GM10266 (cell line): Measurements from ENCODE around the gene MANSC1.
"Not testable (repeated sequence)": the region's sequence is repeated elsewhere in the genome, so short reads cannot be mapped to it uniquely, and the experiment has no call there.

Experiments
- DNase-seq: peaks from one replicate; pipeline ENCODE4 v3.0.0; 2012; ENCODE audit errors: extremely low spot score
- TF ChIP-seq, protein P1 (sequence below): IDR thresholded peaks from 2 replicates; pipeline ENCODE4 v1.5.1; 2012; ENCODE audit warnings: mild to moderate bottlenecking, low read depth; ENCODE audit not compliant: control insufficient read depth, insufficient read depth; ENCODE audit errors: missing control alignments

MANSC1 gene

DNA sequence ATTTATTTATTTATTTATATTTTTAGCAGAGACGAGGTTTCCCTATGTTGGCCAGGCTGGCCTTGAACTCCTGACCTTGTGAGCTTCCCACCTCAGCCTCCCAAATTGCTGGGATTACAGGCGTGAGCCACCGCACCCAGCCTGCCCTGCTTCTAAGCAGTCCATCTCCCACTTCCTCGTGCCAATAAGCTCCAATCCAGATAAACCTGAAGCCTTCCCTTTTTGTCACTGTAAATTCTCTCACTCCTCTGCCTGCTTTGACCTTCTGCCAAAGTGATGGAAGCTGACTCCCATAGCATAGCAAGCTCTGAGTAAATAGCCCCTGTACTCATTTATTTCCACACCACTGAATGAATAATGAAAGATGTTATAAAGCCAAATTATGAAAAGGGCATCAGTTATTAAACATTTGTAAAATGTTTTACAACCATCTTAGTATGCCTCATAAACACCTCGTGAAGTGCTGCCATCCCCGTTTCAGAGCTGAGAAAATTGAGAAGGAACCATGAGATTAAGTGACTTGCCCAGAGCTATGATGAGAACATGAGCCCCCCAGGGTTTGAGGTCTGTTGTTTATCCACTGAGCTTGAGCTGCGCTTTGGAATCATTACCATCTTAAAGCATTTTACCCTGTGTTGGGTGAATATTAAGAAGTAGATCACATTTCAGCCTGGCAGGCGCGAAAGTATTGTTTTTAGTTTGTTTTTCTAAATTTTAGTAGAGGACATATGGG is 30.4 kb downstream of the MANSC1 start:
- TF ChIP-seq, protein P1, sequence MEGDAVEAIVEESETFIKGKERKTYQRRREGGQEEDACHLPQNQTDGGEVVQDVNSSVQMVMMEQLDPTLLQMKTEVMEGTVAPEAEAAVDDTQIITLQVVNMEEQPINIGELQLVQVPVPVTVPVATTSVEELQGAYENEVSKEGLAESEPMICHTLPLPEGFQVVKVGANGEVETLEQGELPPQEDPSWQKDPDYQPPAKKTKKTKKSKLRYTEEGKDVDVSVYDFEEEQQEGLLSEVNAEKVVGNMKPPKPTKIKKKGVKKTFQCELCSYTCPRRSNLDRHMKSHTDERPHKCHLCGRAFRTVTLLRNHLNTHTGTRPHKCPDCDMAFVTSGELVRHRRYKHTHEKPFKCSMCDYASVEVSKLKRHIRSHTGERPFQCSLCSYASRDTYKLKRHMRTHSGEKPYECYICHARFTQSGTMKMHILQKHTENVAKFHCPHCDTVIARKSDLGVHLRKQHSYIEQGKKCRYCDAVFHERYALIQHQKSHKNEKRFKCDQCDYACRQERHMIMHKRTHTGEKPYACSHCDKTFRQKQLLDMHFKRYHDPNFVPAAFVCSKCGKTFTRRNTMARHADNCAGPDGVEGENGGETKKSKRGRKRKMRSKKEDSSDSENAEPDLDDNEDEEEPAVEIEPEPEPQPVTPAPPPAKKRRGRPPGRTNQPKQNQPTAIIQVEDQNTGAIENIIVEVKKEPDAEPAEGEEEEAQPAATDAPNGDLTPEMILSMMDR = no peak
- no peak for DNase-seq

DNA sequence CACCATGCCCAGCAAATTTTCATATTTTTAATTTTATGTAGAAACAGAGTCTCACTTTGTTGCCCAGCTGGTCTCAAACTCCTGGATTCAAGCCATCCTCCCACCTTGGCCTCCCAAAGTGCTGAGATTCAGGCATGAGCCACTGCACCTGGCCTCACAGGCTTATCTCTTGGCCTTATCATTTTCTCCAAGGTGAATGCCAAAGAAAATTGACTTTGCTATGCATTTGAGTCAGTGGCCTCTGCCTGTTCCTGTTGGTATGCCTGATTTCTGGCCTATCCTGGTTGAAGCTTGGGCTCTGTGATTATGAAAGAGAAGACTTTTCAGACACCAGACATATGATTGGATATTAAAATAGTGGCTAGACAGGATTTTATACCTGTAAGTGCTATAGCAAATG is 34.2 kb downstream of the MANSC1 start:
- no peak for DNase-seq
- TF ChIP-seq, protein P1 = no peak

DNA sequence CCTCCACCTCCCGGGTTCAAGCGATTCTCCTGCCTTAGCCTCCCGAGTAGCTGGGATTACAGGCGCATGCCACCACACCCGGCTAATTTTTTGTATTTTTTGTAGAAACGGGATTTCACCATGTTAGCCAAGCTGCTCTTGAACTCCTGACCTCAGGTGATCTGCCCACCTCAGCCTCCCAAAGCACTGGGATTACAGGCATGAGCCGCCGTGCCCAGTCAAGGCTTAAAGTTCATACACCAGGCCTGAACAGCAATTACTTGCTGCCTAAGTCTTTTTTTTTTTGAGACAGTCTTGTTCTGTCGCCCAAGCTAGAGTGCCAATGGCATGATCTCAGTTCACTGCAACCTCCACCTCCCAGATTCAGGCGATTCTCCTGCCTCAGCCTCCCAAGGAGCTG is 39.3 kb downstream of the MANSC1 start:
- not testable (repeated sequence) for DNase-seq

DNA sequence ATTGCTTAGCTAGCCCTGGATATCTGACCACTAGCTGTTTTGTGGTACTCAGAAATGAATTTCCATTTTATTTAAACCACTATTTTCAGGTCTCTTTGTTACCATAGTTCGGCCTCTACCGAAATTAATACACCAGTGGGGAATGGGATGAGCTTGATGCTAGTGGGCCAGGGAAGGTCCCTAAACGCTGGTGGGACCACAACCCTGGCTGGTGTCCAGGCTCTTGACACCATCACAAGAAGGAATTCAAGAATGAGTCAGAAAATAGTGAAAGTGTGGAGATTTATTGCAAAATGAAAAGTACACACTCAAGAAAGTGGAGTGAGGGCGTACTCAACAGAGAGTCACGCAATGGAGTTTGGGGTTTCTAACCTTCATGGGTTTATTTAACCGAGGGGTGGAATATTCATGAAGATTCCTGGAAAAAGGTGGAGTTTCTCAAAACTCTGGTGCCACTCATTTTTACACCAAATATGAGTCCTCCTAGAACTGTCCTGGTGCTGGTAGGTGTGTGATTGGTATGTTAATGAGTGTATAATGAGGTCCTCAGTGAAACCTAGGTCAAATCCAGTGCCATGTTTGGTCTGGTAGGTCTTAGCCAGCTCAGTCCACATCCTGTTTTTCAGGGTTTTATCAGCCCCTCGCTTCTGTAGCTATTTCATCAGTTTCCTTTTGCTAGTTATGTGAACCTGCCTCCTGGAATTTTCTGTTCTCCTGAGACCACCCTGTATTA is 44.3 kb downstream of the MANSC1 start:
- TF ChIP-seq, protein P1 = no peak
- no peak for DNase-seq

DNA sequence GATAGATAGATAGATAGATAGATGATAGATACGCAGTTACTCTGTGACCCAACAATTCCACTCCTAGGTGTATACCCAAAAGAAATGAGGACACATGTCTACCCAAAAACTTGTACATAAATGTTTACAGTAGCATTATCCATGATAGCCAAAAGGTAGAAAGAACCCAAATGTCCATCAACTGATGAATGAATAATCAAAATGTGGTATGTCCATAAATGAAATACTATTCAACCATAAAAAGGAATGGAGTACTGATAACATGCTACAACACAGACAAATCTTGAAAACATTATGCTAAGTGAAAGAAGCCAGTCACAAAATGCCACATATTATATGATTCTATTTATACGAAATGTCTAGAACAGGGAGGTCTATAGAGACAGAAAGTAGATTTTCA is 47.1 kb downstream of the MANSC1 start:
- TF ChIP-seq, protein P1 = no peak
- DNase-seq = no peak

DNA sequence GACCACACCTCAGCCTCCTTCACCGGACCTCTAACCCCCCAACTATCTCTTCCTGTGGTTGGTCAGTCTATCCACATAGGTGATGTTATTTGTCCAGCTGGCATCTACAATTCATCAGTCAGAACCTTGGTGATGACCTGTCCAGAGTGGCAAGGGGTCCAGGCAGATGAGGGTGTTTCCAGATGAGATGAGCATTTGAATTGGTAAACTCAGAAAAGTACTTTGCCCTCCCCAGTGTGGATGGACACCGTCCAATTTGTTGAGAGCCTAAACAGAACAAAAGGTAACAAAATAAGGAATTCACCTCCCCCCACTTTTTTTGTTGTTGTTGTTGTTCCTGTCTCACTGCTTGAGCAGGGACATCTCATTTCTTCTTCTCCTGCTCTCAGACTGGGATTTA is 48.9 kb downstream of the MANSC1 start:
- no peak for DNase-seq
- TF ChIP-seq, protein P1 = no peak

DNA sequence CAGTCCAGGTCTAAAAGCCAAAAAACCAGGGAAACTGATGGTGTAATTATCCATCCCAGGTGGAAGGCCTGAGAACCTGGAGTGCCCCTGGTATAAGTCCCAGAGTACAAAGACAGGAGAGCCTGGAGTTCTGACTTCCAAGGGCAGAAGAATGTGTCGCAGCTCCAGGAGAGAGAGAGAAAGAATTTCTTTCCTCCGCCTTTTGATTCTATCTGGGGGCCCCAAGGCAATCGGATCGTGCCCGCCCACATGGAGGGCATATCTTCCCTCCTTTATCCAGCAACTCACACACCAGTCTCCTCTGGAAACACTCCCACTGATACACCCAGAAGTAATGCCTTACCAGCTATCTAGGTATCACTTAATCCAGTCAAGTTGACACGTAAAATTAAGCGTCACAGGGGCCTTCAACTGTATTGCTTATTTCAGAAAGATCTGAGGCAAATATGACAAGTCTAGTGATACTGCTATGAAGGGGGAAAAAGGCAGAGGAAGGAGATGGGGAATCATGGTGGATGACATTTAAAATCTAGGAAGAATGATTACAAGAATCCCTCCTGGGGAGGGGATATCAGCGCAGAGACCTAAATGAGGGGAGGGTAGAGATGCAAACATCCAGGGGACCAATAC is 52.7 kb downstream of the MANSC1 start:
- no peak for DNase-seq
- TF ChIP-seq, protein P1 = no peak
